GM12878 (cell line): ENCODE measurements around the gene RAP1GDS1. TPM values are rescaled to one million over a fixed set of nuclear protein-coding genes. Genes with fewer than 3 reads are reported as not detected.

Experiments used
- ATAC-seq: fragments of 200-7000 bp; cut with Tn5 transposase; 3 replicates; pipeline ENCODE4 v1.9.1; 2020; ENCODE audit warnings: mild to moderate bottlenecking, moderate library complexity
- BruUV-seq: library from RNA; stranded (reverse); fragments of 400-500 nt; replicated peaks from 2 replicates; lab custom pipeline; 2021; lab: Mats Ljungman, UMichigan
- CTCF ChIA-PET: fragments of 300-600 bp; sonication (Branson Sonifier 250); formaldehyde crosslinking; extraction: SDS; loops from one replicate; lab custom pipeline; 2021; ENCODE audit warnings: inconsistent platforms; lab: Yijun Ruan, JAX
- POLR2A ChIA-PET: fragments of 350-600 bp; formaldehyde crosslinking; extraction: SDS; loops from one replicate; lab custom pipeline; 2021; ENCODE audit warnings: inconsistent platforms; lab: Charles Lee
- RAD21 ChIA-PET: fragments of 300-600 bp; sonication (Branson Sonifier 250); formaldehyde crosslinking; loops from one replicate; lab custom pipeline; 2023; ENCODE audit warnings: antibody characterized with exemption; ENCODE audit not compliant: unreplicated experiment; lab: Charles Lee
- SMC1A ChIA-PET: fragments of 300-600 bp; sonication (Branson Sonifier 250); formaldehyde crosslinking; loops from one replicate; lab custom pipeline; 2023; ENCODE audit not compliant: unreplicated experiment, uncharacterized antibody; lab: Charles Lee
- DNase-seq: peaks from one replicate; pipeline ENCODE4 v3.0.0-alpha.2; 2011; ENCODE audit warnings: low read depth, low spot score
- FAIRE-seq: peaks from 3 replicates; lab custom pipeline; 2011; peaks lifted over from hg19 to GRCh38; lab: Jason Lieb, UNC
- H2AFZ ChIP-seq: 2 replicates; pipeline ENCODE4 v1.6.0; 2011; ENCODE audit warnings: low read depth, low read length, control low read depth; ENCODE audit not compliant: control insufficient read depth
- H3K27ac ChIP-seq: 2 replicates; pipeline ENCODE4 v1.5.1; 2011; ENCODE audit warnings: control low read depth; ENCODE audit not compliant: control insufficient read depth, insufficient read depth
- H3K27me3 ChIP-seq, 2 experiments: replicated peaks in 1 of 2; 2 replicates each; pipeline versions ENCODE4 v1.6.0 to v1.6.1; 2011; ENCODE audit warnings: low read length in 1 of 2; ENCODE audit not compliant: control insufficient read depth in 2 of 2, insufficient read depth in 2 of 2
- H3K36me3 ChIP-seq, 2 experiments: 2 replicates each; pipeline ENCODE4 v1.5.1; 2011; ENCODE audit warnings: low read length in 1 of 2; ENCODE audit not compliant: control insufficient read depth in 2 of 2, insufficient read depth in 2 of 2
- H3K4me1 ChIP-seq: 2 replicates; pipeline ENCODE4 v1.6.1; 2011; ENCODE audit warnings: mild to moderate bottlenecking, low read length, moderate library complexity, mixed read lengths; ENCODE audit not compliant: control insufficient read depth, insufficient read depth
- H3K4me2 ChIP-seq: 2 replicates; pipeline ENCODE4 v1.6.0; 2011; ENCODE audit warnings: control low read depth; ENCODE audit not compliant: control insufficient read depth, insufficient read depth
- H3K4me3 ChIP-seq: fragments of 200-600 bp; sonication (generic); 2 replicates; pipeline ENCODE4 v1.5.1; 2016
- H3K79me2 ChIP-seq: 2 replicates; pipeline ENCODE4 v1.6.0; 2011; ENCODE audit warnings: low read length; ENCODE audit not compliant: control insufficient read depth, insufficient read depth
- H3K9ac ChIP-seq: 2 replicates; pipeline ENCODE4 v1.8.0; 2011; ENCODE audit warnings: low read length, control low read depth, mixed read lengths; ENCODE audit not compliant: control insufficient read depth, insufficient read depth
- H3K9me3 ChIP-seq: replicated peaks from 3 replicates; pipeline ENCODE4 v1.5.1; 2011; ENCODE audit warnings: mild to moderate bottlenecking, low read length; ENCODE audit not compliant: control insufficient read depth, insufficient read depth
- H4K20me1 ChIP-seq: 2 replicates; pipeline ENCODE4 v1.6.0; 2011; ENCODE audit not compliant: control insufficient read depth, insufficient read depth
- DPF2 ChIP-seq: fragments of 450-650 bp; IDR thresholded peaks from 2 replicates; pipeline ENCODE4 v1.6.1; 2017; ENCODE audit warnings: mild to moderate bottlenecking
- FOXK2 ChIP-seq: fragments of 450-650 bp; IDR thresholded peaks from 2 replicates; pipeline ENCODE4 v1.6.1; 2017; ENCODE audit warnings: mild to moderate bottlenecking, moderate library complexity
- IRF4 ChIP-seq: IDR thresholded peaks from 2 replicates; pipeline ENCODE4 v1.6.1; 2011; ENCODE audit warnings: low read depth, low read length
- JUND ChIP-seq: IDR thresholded peaks from 2 replicates; pipeline ENCODE4 v1.6.1; 2012; ENCODE audit warnings: low read depth, mild to moderate bottlenecking, low read length, improper control_type of control experiment, moderate library complexity
- MEF2A ChIP-seq: IDR thresholded peaks from 2 replicates; pipeline ENCODE4 v1.6.1; 2011; ENCODE audit warnings: low read depth, mild to moderate bottlenecking, low read length, moderate library complexity; ENCODE audit not compliant: insufficient read depth
- NRF1 ChIP-seq: conservative IDR thresholded peaks from 2 replicates; pipeline ENCODE4 v1.6.1; 2011; ENCODE audit warnings: mild to moderate bottlenecking, low read depth, low read length, improper control_type of control experiment
- PAX5 ChIP-seq: IDR thresholded peaks from 2 replicates; pipeline ENCODE4 v1.6.1; 2011; ENCODE audit warnings: low read depth, low read length, borderline replicate concordance
- POLR2AphosphoS2 ChIP-seq: IDR thresholded peaks from 2 replicates; pipeline ENCODE4 v1.6.1; 2011; ENCODE audit warnings: low read depth, mild to moderate bottlenecking, low read length, improper control_type of control experiment, moderate library complexity
- POLR2AphosphoS5 ChIP-seq: IDR thresholded peaks from 2 replicates; pipeline ENCODE4 v1.6.1; 2011; ENCODE audit warnings: mild to moderate bottlenecking, low read length, inconsistent platforms
- SMC3 ChIP-seq: IDR thresholded peaks from 2 replicates; pipeline ENCODE4 v1.6.1; 2011; ENCODE audit warnings: low read length, improper control_type of control experiment, borderline replicate concordance
- SUPT20H ChIP-seq: IDR thresholded peaks from 2 replicates; pipeline ENCODE4 v1.6.1; 2011; ENCODE audit warnings: low read depth, mild to moderate bottlenecking, low read length, moderate library complexity, borderline replicate concordance; ENCODE audit not compliant: control insufficient read depth
- TAF1 ChIP-seq: IDR thresholded peaks from 2 replicates; pipeline ENCODE4 v1.6.1; 2011; ENCODE audit warnings: mild to moderate bottlenecking, low read depth, low read length, borderline replicate concordance
- ZNF217 ChIP-seq: fragments of 450-650 bp; IDR thresholded peaks from 2 replicates; pipeline ENCODE4 v1.6.1; 2017; ENCODE audit warnings: antibody characterized with exemption, mild to moderate bottlenecking
- WGBS: methylation state at CpG from one replicate; pipeline ENCODE4 v1.1.6; 2016; ENCODE audit warnings: low lambda C conversion rate; ENCODE audit not compliant: insufficient replicate concordance, insufficient coverage; ENCODE audit errors: missing lambda C conversion rate; 5-methylcytosine and 5-hydroxymethylcytosine counted together
- in situ Hi-C: fragments of 300-500 bp; cut with MboI; formaldehyde crosslinking; loops from 9 replicates; pipeline ENCODE4 v1.14.3; 2018; ENCODE audit warnings: mixed read lengths
- intact Hi-C: fragments of 100-400 bp; cut with micrococcal nuclease; formaldehyde crosslinking; loops from one replicate; pipeline ENCODE4 v1.14.2; 2022; ENCODE audit not compliant: unreplicated experiment
- polyA plus RNA-seq, 11 experiments: library from polyadenylated mRNA; depleted of rRNA in 4 of 11; unstranded in 6 of 11; stranded (reverse) in 5 of 11; fragments of >200 nt; fragmentation: Nextera tagmentation in 4 of 11; fragmentation: Illumina TruSeq in 1 of 11; extraction: Ambion mirVana in 4 of 11; extraction: Trizol in 1 of 11; gene quantifications; 1 replicate in 1 of 11; 2 replicates in 10 of 11; pipeline versions ENCODE4 v1.2.1 to v1.2.3, GENCODE V29; 2011 to 2016; ENCODE audit warnings: inconsistent platforms in 2 of 11, missing spikeins in 2 of 11, low read depth in 1 of 11
- total RNA-seq, 4 experiments: library from RNA; depleted of rRNA in 3 of 4; stranded (reverse); fragments of >200 nt in 3 of 4; fragmentation: Illumina TruSeq in 1 of 4; extraction: Trizol in 1 of 4; gene quantifications; 2 replicates each; pipeline versions ENCODE4 v1.2.1 to v1.2.3, GENCODE V29; 2013 to 2021
- TF ChIP-seq, protein P1 (sequence below): IDR thresholded peaks from 2 replicates; pipeline ENCODE4 v1.6.1; 2012; ENCODE audit warnings: mild to moderate bottlenecking, low read depth, low read length
- TF ChIP-seq, protein P2 (sequence below): fragments of 450-650 bp; IDR thresholded peaks from 2 replicates; pipeline ENCODE4 v1.6.1; 2017; ENCODE audit warnings: antibody characterized with exemption, mild to moderate bottlenecking, moderate library complexity

Gene RAP1GDS1
- total and polyA plus RNA-seq, 10 of the 15 experiments (the other 5 are each of a cell fraction or from before 2014, with no cell fraction given) = 12.0 to 30.5 (median 20.7) TPM

DNA sequence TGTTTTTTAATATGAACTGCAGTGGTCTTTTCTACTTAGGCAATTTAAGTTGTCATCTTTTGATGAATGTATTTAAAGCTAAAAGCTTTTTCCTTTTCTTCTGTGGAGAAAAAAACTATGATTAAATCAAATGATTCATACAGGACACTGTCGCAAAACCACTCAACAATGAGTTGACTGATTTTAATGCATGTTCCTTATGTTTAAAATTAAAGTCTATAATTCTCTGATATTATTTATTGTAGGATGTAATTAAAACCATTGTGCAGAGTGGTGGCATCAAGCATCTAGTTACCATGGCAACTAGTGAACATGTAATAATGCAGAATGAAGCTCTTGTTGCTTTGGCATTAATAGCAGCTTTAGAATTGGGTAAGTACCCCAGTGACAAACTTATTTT, 172.5 kb downstream of the RAP1GDS1 start (continued):
- TF ChIP-seq, protein P1, sequence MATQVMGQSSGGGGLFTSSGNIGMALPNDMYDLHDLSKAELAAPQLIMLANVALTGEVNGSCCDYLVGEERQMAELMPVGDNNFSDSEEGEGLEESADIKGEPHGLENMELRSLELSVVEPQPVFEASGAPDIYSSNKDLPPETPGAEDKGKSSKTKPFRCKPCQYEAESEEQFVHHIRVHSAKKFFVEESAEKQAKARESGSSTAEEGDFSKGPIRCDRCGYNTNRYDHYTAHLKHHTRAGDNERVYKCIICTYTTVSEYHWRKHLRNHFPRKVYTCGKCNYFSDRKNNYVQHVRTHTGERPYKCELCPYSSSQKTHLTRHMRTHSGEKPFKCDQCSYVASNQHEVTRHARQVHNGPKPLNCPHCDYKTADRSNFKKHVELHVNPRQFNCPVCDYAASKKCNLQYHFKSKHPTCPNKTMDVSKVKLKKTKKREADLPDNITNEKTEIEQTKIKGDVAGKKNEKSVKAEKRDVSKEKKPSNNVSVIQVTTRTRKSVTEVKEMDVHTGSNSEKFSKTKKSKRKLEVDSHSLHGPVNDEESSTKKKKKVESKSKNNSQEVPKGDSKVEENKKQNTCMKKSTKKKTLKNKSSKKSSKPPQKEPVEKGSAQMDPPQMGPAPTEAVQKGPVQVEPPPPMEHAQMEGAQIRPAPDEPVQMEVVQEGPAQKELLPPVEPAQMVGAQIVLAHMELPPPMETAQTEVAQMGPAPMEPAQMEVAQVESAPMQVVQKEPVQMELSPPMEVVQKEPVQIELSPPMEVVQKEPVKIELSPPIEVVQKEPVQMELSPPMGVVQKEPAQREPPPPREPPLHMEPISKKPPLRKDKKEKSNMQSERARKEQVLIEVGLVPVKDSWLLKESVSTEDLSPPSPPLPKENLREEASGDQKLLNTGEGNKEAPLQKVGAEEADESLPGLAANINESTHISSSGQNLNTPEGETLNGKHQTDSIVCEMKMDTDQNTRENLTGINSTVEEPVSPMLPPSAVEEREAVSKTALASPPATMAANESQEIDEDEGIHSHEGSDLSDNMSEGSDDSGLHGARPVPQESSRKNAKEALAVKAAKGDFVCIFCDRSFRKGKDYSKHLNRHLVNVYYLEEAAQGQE = no peak

DNA sequence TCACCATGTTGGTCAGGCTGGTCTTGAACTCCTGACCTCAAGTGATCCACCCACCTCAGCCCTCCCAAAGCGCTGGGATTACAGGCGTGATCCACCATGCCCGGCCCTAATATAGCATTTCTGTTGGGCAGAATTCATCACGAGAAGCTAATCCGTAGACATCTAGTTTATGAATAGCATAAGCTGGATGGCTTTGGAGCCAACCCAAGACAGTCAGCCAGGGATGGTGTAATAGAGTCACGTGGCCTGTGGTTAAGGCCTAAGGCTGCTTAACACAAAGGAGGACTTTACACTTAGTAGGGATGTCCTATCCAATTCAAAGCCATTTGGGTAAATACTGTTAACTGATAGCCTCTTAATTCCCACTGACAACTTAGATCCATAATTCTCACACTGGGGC, 173.6 kb downstream of the RAP1GDS1 start:
- Histone ChIP-seq H3K79me2 (no peaks in the 10 kb centered on the region), H3K36me3 (no peaks in the 10 kb centered on the region; a peak in 1 of 4 replicates), H3K4me2 (no peak overlapping the region), H3K27me3 (no peaks in the 10 kb centered on the region), H4K20me1 (no peaks in the 10 kb centered on the region), H3K9me3 (no peaks in the 10 kb centered on the region), H3K4me3 (no peak overlapping the region), H3K4me1 (no peaks in the 10 kb centered on the region), H3K27ac (no peak overlapping the region), H3K9ac (no peak overlapping the region), H2AFZ (no peak overlapping the region)
- ChIA-PET SMC1A (no interaction called here), RAD21 (no interaction called here), CTCF (interaction anchor here (0.6 kb wide), 1 partner anchor 34 kb away, joined by 3 read pairs; no protein-coding TSS in a partner anchor), POLR2A (no interaction called here)
- no TSS peak for BruUV-seq
- FAIRE-seq (no peak), ATAC-seq (no peak), DNase-seq (no peak)
- 100% methylated on average over 6 of the region's 6 CpGs for WGBS
- intact Hi-C loops (no loop called here), in situ Hi-C loops (no loop called here)
- TF ChIP-seq NRF1 (no peak), PAX5 (no peak), SMC3 (no peak), JUND (no peak), IRF4 (no peak), SUPT20H (no peak), FOXK2 (no peak), TAF1 (no peak), ZNF217 (no peak), DPF2 (no peak), MEF2A (no peak), POLR2AphosphoS5 (no peak), POLR2AphosphoS2 (no peak)
- TF ChIP-seq, protein P2, sequence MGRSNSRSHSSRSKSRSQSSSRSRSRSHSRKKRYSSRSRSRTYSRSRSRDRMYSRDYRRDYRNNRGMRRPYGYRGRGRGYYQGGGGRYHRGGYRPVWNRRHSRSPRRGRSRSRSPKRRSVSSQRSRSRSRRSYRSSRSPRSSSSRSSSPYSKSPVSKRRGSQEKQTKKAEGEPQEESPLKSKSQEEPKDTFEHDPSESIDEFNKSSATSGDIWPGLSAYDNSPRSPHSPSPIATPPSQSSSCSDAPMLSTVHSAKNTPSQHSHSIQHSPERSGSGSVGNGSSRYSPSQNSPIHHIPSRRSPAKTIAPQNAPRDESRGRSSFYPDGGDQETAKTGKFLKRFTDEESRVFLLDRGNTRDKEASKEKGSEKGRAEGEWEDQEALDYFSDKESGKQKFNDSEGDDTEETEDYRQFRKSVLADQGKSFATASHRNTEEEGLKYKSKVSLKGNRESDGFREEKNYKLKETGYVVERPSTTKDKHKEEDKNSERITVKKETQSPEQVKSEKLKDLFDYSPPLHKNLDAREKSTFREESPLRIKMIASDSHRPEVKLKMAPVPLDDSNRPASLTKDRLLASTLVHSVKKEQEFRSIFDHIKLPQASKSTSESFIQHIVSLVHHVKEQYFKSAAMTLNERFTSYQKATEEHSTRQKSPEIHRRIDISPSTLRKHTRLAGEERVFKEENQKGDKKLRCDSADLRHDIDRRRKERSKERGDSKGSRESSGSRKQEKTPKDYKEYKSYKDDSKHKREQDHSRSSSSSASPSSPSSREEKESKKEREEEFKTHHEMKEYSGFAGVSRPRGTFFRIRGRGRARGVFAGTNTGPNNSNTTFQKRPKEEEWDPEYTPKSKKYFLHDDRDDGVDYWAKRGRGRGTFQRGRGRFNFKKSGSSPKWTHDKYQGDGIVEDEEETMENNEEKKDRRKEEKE = no peak
